IMR-90 (cell line): ENCODE data around the gene GABBR2.

Experiments
- BHLHE40 ChIP-seq: fragments of 150-350 bp; IDR thresholded peaks from 2 replicates; pipeline ENCODE4 v1.6.1; 2016; ENCODE audit warnings: mild to moderate bottlenecking, low read depth, low read length
- CEBPB ChIP-seq: IDR thresholded peaks from 2 replicates; pipeline ENCODE4 v1.6.1; 2012; ENCODE audit warnings: low read depth, low read length, improper control_type of control experiment
- CHD1 ChIP-seq: IDR thresholded peaks from 2 replicates; pipeline ENCODE4 v1.6.1; 2012; ENCODE audit warnings: low read depth, low read length, improper control_type of control experiment
- CTCF ChIP-seq: conservative IDR thresholded peaks from 2 replicates; pipeline ENCODE4 v1.5.1; 2012; ENCODE audit warnings: mild to moderate bottlenecking, low read depth, low read length, improper control_type of control experiment
- FOS ChIP-seq: fragments of 150-350 bp; IDR thresholded peaks from 2 replicates; pipeline ENCODE4 v1.6.1; 2016; ENCODE audit warnings: low read depth, low read length
- MAZ ChIP-seq: IDR thresholded peaks from 2 replicates; pipeline ENCODE4 v1.6.1; 2012; ENCODE audit warnings: low read depth, mild to moderate bottlenecking, low read length, improper control_type of control experiment, moderate library complexity, borderline replicate concordance
- MXI1 ChIP-seq: IDR thresholded peaks from 2 replicates; pipeline ENCODE4 v1.6.1; 2012; ENCODE audit warnings: low read depth, mild to moderate bottlenecking, low read length, moderate library complexity, borderline replicate concordance
- NFE2L2 ChIP-seq: fragments of 150-350 bp; IDR thresholded peaks from 2 replicates; pipeline ENCODE4 v1.6.1; 2016; ENCODE audit warnings: low read depth, mild to moderate bottlenecking, low read length
- POLR2A ChIP-seq: IDR thresholded peaks from 2 replicates; pipeline ENCODE4 v1.6.1; 2012; ENCODE audit warnings: mild to moderate bottlenecking, low read depth, low read length
- RCOR1 ChIP-seq: IDR thresholded peaks from 2 replicates; pipeline ENCODE4 v1.6.1; 2012; ENCODE audit warnings: mild to moderate bottlenecking, low read length, improper control_type of control experiment; ENCODE audit not compliant: insufficient replicate concordance
- RFX5 ChIP-seq: IDR thresholded peaks from 2 replicates; pipeline ENCODE4 v1.8.0; 2012; ENCODE audit warnings: low read depth, mild to moderate bottlenecking, low read length, moderate library complexity
- SMC3 ChIP-seq: fragments of 150-350 bp; IDR thresholded peaks from 2 replicates; pipeline ENCODE4 v1.6.1; 2016; ENCODE audit warnings: low read depth, mild to moderate bottlenecking, antibody characterized with exemption, low read length, moderate library complexity
- USF2 ChIP-seq: fragments of 150-350 bp; IDR thresholded peaks from 2 replicates; pipeline ENCODE4 v1.6.1; 2017; ENCODE audit warnings: mild to moderate bottlenecking, antibody characterized with exemption, low read length, low read depth

GRCh38 chr9:98442541-98442940, 266.2 kb downstream of the GABBR2 start:
- TF ChIP-seq CTCF (no peak), USF2 (no peak), POLR2A (no peak), CHD1 (no peak), MAZ (no peak), MXI1 (no peak), SMC3 (no peak), CEBPB (no peak), NFE2L2 (no peak), FOS (no peak), BHLHE40 (no peak), RFX5 (no peak), RCOR1 (no peak)
